GM19238 (cell line): Measurements from ENCODE around the gene MAB21L4.

Experiments
- DNase-seq: peaks from one replicate; pipeline ENCODE4 v3.0.0; 2011; ENCODE audit warnings: low spot score; ENCODE audit not compliant: insufficient read length

Gene MAB21L4

GRCh38 chr2:240836781-240837467, 59.0 kb downstream of the MAB21L4 start:
- DNase-seq = no peak
